C4-2B (cell line): ENCODE measurements around the gene UQCC5.

Experiments
- CTCF ChIP-seq: fragments of 450-650 bp; conservative IDR thresholded peaks from 2 replicates; pipeline ENCODE4 v1.5.1; 2017; ENCODE audit warnings: mild to moderate bottlenecking
- ZFX ChIP-seq: fragments of 450-650 bp; IDR thresholded peaks from 2 replicates; pipeline ENCODE4 v1.6.1; 2017

GRCh38 chr3:52518723-52519444 lies 17.5 kb upstream of the UQCC5 start:
- TF ChIP-seq CTCF (no peak), ZFX (no peak)
